ENCODE data around the gene NLRP12. TPM values are rescaled to one million over a fixed set of nuclear protein-coding genes. Genes with fewer than 3 reads are reported as not detected.

The NLRP12 gene
- total RNA-seq, 1 experiment from 2014 or later = 5.6 TPM

DNA sequence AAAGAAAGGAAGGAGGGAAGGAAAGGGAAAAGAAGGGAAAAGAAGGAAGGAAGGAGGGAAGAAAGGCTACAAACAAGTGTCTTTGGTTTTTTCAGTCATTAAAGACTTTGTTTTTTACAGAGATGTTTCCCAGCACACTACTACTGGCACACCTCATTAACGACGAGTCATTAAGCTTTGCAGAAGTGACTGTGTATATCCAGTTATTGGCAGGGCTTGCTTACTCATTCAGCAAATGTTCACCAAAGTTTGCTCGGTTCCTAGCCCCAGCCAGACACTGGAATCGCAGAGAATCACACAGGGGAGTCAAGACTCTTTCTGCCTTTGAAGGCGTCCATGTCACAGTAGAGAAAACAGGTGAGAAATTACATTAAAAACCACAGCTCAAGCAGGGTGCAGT is 4.3 kb downstream of the NLRP12 start (continued):
- TF ChIP-seq, protein P1, sequence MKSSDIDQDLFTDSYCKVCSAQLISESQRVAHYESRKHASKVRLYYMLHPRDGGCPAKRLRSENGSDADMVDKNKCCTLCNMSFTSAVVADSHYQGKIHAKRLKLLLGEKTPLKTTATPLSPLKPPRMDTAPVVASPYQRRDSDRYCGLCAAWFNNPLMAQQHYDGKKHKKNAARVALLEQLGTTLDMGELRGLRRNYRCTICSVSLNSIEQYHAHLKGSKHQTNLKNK (CRISPR knock-in tag; IDR thresholded peaks at IDR 0.05) = no peak
- TF ChIP-seq GTF2I (CRISPR knock-in tag; conservative IDR thresholded peaks at IDR 0.05) (no peak), ATF1 (CRISPR knock-in tag; IDR thresholded peaks at IDR 0.05) (no peak)
- TF ChIP-seq, protein P2, sequence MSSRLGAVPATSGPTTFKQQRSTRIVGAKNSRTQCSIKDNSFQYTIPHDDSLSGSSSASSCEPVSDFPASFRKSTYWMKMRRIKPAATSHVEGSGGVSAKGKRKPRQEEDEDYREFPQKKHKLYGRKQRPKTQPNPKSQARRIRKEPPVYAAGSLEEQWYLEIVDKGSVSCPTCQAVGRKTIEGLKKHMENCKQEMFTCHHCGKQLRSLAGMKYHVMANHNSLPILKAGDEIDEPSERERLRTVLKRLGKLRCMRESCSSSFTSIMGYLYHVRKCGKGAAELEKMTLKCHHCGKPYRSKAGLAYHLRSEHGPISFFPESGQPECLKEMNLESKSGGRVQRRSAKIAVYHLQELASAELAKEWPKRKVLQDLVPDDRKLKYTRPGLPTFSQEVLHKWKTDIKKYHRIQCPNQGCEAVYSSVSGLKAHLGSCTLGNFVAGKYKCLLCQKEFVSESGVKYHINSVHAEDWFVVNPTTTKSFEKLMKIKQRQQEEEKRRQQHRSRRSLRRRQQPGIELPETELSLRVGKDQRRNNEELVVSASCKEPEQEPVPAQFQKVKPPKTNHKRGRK (CRISPR knock-in tag; IDR thresholded peaks at IDR 0.05; ENCODE audit: borderline replicate concordance) = no peak
- TF ChIP-seq, protein P3, sequence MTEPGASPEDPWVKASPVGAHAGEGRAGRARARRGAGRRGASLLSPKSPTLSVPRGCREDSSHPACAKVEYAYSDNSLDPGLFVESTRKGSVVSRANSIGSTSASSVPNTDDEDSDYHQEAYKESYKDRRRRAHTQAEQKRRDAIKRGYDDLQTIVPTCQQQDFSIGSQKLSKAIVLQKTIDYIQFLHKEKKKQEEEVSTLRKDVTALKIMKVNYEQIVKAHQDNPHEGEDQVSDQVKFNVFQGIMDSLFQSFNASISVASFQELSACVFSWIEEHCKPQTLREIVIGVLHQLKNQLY (CRISPR knock-in tag; IDR thresholded peaks at IDR 0.05) = no peak
- TF ChIP-seq, protein P4, sequence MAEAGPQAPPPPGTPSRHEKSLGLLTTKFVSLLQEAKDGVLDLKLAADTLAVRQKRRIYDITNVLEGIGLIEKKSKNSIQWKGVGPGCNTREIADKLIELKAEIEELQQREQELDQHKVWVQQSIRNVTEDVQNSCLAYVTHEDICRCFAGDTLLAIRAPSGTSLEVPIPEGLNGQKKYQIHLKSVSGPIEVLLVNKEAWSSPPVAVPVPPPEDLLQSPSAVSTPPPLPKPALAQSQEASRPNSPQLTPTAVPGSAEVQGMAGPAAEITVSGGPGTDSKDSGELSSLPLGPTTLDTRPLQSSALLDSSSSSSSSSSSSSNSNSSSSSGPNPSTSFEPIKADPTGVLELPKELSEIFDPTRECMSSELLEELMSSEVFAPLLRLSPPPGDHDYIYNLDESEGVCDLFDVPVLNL (CRISPR knock-in tag; IDR thresholded peaks at IDR 0.05; ENCODE audit: borderline replicate concordance, low read depth) = no peak
- TF ChIP-seq, protein P5, sequence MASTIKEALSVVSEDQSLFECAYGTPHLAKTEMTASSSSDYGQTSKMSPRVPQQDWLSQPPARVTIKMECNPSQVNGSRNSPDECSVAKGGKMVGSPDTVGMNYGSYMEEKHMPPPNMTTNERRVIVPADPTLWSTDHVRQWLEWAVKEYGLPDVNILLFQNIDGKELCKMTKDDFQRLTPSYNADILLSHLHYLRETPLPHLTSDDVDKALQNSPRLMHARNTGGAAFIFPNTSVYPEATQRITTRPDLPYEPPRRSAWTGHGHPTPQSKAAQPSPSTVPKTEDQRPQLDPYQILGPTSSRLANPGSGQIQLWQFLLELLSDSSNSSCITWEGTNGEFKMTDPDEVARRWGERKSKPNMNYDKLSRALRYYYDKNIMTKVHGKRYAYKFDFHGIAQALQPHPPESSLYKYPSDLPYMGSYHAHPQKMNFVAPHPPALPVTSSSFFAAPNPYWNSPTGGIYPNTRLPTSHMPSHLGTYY (CRISPR knock-in tag; IDR thresholded peaks at IDR 0.05) = no peak

DNA sequence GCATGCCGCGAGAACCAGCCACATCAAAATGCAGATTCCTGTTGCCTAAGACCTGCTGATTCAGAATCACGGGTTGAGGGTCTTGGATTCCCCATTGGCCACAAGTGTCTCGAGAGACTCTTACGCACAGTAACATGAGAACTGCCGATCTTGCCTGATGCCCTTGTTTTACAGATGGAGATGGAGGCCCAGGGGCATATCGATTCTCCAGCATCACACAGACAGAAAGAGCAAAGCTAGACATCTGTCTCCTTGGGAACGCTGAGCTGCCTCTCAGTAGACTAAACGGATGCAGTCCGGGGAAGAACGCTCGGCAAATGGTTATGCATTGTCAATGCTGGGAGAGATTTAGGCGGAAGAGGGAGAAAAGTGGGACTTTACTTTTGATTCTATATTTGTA is 5.4 kb downstream of the NLRP12 start:
- ChIA-PET POLR2A (no interaction called here), CTCF (interaction anchor here (1.3 to 1.8 kb wide), 5 partner anchors 8 to 211 kb away, joined by 3 to 9 read pairs (median 4); no protein-coding TSS in a partner anchor)
- Mint-ChIP-seq H3K4me3 (0 out of 2 replicates have a peak overlapping the region, but pooled peaks have one; percentile 36), H3K36me3 (peaks cover 3% of the 10 kb centered on the region; the same call in 1 of the 2 replicates), H3K27ac (peak overlapping the region; percentile 98), H3K9me3 (no peaks in the 10 kb centered on the region), H3K4me1 (peaks cover 6% of the 10 kb centered on the region), H3K27me3 (ENCODE audit: low read depth) (no peaks in the 10 kb centered on the region)
- no peak for DNase-seq (ENCODE audit: low spot score)
- ATAC-seq = peak; percentile 73
- TF ChIP-seq, protein P6, sequence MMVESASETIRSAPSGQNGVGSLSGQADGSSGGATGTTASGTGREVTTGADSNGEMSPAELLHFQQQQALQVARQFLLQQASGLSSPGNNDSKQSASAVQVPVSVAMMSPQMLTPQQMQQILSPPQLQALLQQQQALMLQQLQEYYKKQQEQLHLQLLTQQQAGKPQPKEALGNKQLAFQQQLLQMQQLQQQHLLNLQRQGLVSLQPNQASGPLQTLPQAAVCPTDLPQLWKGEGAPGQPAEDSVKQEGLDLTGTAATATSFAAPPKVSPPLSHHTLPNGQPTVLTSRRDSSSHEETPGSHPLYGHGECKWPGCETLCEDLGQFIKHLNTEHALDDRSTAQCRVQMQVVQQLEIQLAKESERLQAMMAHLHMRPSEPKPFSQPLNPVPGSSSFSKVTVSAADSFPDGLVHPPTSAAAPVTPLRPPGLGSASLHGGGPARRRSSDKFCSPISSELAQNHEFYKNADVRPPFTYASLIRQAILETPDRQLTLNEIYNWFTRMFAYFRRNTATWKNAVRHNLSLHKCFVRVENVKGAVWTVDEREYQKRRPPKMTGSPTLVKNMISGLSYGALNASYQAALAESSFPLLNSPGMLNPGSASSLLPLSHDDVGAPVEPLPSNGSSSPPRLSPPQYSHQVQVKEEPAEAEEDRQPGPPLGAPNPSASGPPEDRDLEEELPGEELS (CRISPR knock-in tag; IDR thresholded peaks at IDR 0.05) = no peak
- TF ChIP-seq GTF2I (CRISPR knock-in tag; conservative IDR thresholded peaks at IDR 0.05) (no peak), TEAD1 (CRISPR knock-in tag; IDR thresholded peaks at IDR 0.05) (no peak), ZNF396 (CRISPR knock-in tag; IDR thresholded peaks at IDR 0.05; ENCODE audit: borderline replicate concordance) (no peak), IRF2 (CRISPR knock-in tag; IDR thresholded peaks at IDR 0.05; ENCODE audit: borderline replicate concordance, low read depth) (no peak), EMX1 (CRISPR knock-in tag; IDR thresholded peaks at IDR 0.05) (no peak), ZNF219 (CRISPR knock-in tag; IDR thresholded peaks at IDR 0.05; ENCODE audit: borderline replicate concordance) (no peak)

DNA sequence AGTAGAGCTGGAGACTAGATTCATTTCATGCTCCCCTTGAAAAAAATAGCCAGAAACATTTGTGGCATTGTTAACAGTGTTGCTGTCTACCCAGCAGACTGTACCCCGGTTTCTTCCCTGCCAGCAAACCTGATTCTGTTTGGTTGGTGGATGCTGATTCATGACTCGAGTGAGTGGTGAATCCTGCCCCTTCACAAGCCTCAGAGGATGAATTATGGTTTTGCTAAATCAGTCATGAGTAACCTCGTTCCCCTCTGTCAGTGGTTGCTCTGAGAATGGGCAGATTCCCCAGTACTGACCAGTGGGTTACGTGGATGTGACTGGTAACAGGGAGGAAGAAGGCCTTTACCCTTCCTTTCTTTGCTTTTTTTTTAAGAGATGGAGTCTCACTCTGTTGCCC is 10.1 kb downstream of the NLRP12 start:
- Mint-ChIP-seq H3K4me3 (no peak overlapping the region), H3K27ac (no peak overlapping the region), H3K36me3 (peaks cover 17% of the 10 kb centered on the region), H3K4me1 (peaks cover 9% of the 10 kb centered on the region), H3K27me3 (ENCODE audit: low read depth) (peaks cover 9% of the 10 kb centered on the region), H3K9me3 (no peaks in the 10 kb centered on the region)
- no peak for TF ChIP-seq ATF1 (CRISPR knock-in tag; IDR thresholded peaks at IDR 0.05)
- no peak for TF ChIP-seq CREB1 (CRISPR knock-in tag; IDR thresholded peaks at IDR 0.05)
- TF ChIP-seq, protein P7, sequence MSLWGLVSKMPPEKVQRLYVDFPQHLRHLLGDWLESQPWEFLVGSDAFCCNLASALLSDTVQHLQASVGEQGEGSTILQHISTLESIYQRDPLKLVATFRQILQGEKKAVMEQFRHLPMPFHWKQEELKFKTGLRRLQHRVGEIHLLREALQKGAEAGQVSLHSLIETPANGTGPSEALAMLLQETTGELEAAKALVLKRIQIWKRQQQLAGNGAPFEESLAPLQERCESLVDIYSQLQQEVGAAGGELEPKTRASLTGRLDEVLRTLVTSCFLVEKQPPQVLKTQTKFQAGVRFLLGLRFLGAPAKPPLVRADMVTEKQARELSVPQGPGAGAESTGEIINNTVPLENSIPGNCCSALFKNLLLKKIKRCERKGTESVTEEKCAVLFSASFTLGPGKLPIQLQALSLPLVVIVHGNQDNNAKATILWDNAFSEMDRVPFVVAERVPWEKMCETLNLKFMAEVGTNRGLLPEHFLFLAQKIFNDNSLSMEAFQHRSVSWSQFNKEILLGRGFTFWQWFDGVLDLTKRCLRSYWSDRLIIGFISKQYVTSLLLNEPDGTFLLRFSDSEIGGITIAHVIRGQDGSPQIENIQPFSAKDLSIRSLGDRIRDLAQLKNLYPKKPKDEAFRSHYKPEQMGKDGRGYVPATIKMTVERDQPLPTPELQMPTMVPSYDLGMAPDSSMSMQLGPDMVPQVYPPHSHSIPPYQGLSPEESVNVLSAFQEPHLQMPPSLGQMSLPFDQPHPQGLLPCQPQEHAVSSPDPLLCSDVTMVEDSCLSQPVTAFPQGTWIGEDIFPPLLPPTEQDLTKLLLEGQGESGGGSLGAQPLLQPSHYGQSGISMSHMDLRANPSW (CRISPR knock-in tag; conservative IDR thresholded peaks at IDR 0.05; ENCODE audit: low read depth) = no peak
- no peak for TF ChIP-seq ZNF423 (CRISPR knock-in tag; IDR thresholded peaks at IDR 0.05)
- POLR2A ChIA-PET = no interaction called here
- CTCF ChIA-PET = interaction anchor here (2.3 kb wide), 1 partner anchor 216 kb away, joined by 5 read pairs; no protein-coding TSS in a partner anchor
- ATAC-seq (no peak), DNase-seq (ENCODE audit: low spot score) (no peak)

All from WTC11 (cell line).